Activated T-helper 1 cell treated with anti-CD3 and anti-CD28 coated beads, Interleukin-12 subunit alpha, Interleukin-12 subunit beta, Interleukin-2, Interleukin-4 antibody, amounts not matched to agents 30 ng/mL and 10 ng/mL and 1 ng/mL, durations not matched to agents 14 hours and 24 hours and 36 hours (primary cell): Measurements from ENCODE around the gene DGKZ. TPM values are rescaled to one million over a fixed set of nuclear protein-coding genes. Genes with fewer than 3 reads are reported as not detected.
A peak's percentile ranks its signal among the peaks of the same experiment; 100 is the strongest.
"Not testable (repeated sequence)": the region's sequence is repeated elsewhere in the genome, so short reads cannot be mapped to it uniquely, and the experiment has no call there.

Source experiments
- DNase-seq: peaks from one replicate; pipeline ENCODE4 v3.0.0; 2021; ENCODE audit warnings: low spot score
- H3K27ac Mint-ChIP-seq: one replicate; pipeline ENCODE4 v1.8.0; 2021; ENCODE audit warnings: mild to moderate bottlenecking, mixed read lengths
- H3K27me3 Mint-ChIP-seq: one replicate; pipeline ENCODE4 v1.8.0; 2022; ENCODE audit warnings: mild to moderate bottlenecking, moderate library complexity, mixed read lengths; ENCODE audit not compliant: insufficient read depth
- H3K36me3 Mint-ChIP-seq: one replicate; pipeline ENCODE4 v1.8.0; 2021; ENCODE audit warnings: low read depth, mixed read lengths
- H3K4me1 Mint-ChIP-seq: one replicate; pipeline ENCODE4 v1.8.0; 2021; ENCODE audit warnings: low read depth, mixed read lengths
- H3K4me3 Mint-ChIP-seq: one replicate; pipeline ENCODE4 v1.8.0; 2021; ENCODE audit warnings: mild to moderate bottlenecking, moderate library complexity, mixed read lengths
- H3K9me3 Mint-ChIP-seq: one replicate; pipeline ENCODE4 v1.8.0; 2021; ENCODE audit warnings: mixed read lengths
- intact Hi-C: fragments of 100-400 bp; cut with micrococcal nuclease; formaldehyde crosslinking; loops from one replicate; pipeline ENCODE4 v1.15.1; 2024
- total RNA-seq: library from RNA; stranded (reverse); gene quantifications from 2 replicates; pipeline ENCODE4 v1.2.3, GENCODE V29; 2022

DGKZ gene, protein sequence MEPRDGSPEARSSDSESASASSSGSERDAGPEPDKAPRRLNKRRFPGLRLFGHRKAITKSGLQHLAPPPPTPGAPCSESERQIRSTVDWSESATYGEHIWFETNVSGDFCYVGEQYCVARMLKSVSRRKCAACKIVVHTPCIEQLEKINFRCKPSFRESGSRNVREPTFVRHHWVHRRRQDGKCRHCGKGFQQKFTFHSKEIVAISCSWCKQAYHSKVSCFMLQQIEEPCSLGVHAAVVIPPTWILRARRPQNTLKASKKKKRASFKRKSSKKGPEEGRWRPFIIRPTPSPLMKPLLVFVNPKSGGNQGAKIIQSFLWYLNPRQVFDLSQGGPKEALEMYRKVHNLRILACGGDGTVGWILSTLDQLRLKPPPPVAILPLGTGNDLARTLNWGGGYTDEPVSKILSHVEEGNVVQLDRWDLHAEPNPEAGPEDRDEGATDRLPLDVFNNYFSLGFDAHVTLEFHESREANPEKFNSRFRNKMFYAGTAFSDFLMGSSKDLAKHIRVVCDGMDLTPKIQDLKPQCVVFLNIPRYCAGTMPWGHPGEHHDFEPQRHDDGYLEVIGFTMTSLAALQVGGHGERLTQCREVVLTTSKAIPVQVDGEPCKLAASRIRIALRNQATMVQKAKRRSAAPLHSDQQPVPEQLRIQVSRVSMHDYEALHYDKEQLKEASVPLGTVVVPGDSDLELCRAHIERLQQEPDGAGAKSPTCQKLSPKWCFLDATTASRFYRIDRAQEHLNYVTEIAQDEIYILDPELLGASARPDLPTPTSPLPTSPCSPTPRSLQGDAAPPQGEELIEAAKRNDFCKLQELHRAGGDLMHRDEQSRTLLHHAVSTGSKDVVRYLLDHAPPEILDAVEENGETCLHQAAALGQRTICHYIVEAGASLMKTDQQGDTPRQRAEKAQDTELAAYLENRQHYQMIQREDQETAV
- 101 TPM in 2 replicates for total RNA-seq

DNA sequence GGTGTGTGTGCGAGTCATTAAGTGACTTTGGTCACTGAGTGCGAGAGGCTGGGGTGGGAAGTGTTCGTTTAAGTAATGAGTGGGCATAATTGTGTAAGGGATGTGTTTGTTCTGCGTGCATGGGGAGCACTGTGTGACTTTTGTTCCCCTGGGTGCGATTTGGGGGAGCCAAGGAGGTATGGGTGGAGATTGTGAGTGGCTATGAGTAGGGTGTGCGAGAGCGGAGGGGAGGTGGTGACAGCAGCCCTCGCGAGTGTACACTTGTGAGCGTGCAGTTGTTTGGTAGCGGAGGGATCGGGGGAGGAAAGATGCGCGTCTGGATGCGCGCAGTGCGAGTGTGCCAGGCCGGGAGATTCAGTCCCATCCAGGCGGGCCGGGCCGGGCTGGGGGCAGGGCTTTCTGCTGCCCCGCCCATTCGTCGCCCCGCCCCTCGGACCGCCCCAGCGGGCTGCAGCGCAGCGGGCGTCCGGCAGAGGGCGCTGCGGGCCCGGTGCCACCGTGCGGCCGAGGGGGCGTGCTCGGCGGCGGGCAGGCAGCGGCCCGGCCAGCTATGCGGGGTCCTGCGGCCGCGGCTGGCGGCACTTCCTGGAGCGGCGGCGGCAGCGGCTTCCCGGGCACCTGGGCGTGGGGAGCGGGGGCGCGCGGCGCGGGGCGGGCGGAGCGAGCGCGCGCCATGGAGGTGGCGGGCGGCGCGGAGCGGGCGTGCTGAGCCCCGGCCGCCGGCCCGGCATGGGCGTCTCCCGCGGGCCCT, at the start of gene DGKZ:
TSS of gene DGKZ (plus strand) at position 578 of the 751 bp plus-strand sequence. CDS start 197 bp downstream, outside the sequence.
- DNase-seq: peak; percentile 91
- H3K4me1 Mint-ChIP-seq: peaks cover 72% of the 10 kb centered on the region
- peaks cover 7% of the 10 kb centered on the region for H3K36me3 Mint-ChIP-seq
- no peaks in the 10 kb centered on the region for H3K9me3 Mint-ChIP-seq
- peak within 1 kb of the TSS; percentile 89 for H3K27ac Mint-ChIP-seq
- peak within 1 kb of the TSS; percentile 88 for H3K4me3 Mint-ChIP-seq
- intact Hi-C loops: loop anchor here (1.0 to 5.0 kb wide), 7 partner anchors 16 to 500 kb away; partner anchors contain the start of genes ARHGAP1, ATG13, CRY2 and HARBI1
- peaks cover 3% of the 10 kb centered on the region for H3K27me3 Mint-ChIP-seq

DNA sequence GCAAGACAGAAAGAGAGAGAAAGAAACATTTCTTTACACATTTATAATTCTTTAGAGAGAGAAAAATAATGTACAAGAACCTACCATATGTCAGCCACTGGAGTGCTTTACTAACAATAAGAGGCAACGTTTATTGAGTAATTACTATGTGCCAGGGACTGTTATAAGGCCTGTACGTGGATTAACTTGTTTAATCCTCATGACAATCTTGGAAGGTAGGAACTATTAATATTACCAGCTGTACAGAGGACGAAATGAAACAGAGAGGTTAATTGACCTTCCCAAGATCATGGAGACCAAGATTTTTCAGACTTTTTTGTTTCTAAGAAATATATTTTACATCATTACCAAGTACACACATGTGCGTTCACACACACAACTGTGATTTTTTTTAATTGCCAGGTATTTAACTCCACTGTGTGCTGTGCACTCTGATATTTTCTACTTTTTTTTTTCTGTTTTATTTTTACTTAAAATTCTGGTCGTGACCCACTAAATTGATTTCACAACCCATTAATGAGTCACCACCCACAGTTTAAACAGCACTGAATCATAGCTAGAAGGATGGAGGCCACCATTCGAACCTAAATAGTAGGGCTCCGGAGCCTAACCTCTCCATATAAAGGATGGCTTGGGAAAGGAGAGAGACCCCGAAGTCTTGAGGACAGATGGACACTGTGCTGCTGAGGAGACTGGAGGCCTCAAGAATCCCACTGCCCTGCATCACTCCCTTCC, 48.4 kb upstream of the DGKZ start:
- Mint-ChIP-seq H3K4me1 (no peaks in the 10 kb centered on the region), H3K9me3 (no peaks in the 10 kb centered on the region), H3K27me3 (peaks cover 24% of the 10 kb centered on the region), H3K4me3 (no peak overlapping the region), H3K27ac (no peak overlapping the region), H3K36me3 (no peaks in the 10 kb centered on the region)
- intact Hi-C loops: no loop called here
- DNase-seq: no peak

DNA sequence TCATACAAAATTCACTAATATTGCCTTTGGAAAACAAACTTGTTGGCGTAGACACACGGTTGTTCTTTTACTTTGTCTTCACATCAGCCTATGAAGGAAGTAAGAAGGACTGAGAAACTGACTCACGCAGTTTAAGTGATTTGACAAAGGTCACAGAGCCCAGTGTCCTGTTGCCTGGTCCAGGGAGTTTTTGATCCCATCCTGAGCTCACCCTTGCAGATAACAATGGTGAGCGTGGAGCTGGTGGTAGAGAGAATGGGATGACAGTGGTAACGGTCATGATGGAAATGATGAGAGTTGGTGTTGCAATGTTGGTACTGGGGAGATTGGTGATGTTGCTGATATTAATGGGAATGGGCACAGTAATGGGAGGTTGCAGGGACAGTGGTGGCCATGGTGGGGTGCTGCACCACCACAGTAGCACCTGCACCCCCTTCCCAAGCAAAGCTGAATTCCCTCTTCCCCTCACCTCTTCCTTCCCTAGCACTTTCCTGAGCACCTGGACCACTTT, 47.8 kb upstream of the DGKZ start:
- no peaks in the 10 kb centered on the region for H3K4me1 Mint-ChIP-seq
- no peak overlapping the region for H3K4me3 Mint-ChIP-seq
- no peak overlapping the region for H3K27ac Mint-ChIP-seq
- no peak for DNase-seq
- peaks cover 21% of the 10 kb centered on the region for H3K27me3 Mint-ChIP-seq
- H3K9me3 Mint-ChIP-seq: no peaks in the 10 kb centered on the region
- intact Hi-C loops: no loop called here
- no peaks in the 10 kb centered on the region for H3K36me3 Mint-ChIP-seq

DNA sequence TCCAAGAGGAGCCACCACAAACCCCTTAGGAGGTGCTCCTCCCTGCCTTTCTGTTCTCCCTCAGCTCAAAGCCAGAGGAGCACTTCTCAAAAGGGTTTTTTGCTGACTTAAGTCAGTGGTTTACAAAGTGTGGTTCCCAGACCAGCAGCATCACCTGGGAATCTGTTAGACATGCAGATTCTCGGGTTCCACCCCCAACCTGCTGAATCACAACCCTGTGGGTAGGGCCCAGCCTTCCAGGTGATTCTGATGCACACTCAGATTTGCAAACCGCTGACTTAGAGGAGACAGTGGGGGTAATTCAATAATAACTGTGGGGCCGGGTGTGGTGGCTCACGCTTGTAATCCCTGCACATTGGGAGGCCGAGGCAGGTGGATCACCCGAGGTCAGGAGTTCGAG, 47.0 kb upstream of the DGKZ start:
- H3K4me1 Mint-ChIP-seq: no peaks in the 10 kb centered on the region
- no peaks in the 10 kb centered on the region for H3K9me3 Mint-ChIP-seq
- no peak for DNase-seq
- no peak overlapping the region for H3K27ac Mint-ChIP-seq
- peaks cover 21% of the 10 kb centered on the region for H3K27me3 Mint-ChIP-seq
- intact Hi-C loops: no loop called here
- no peaks in the 10 kb centered on the region for H3K36me3 Mint-ChIP-seq
- H3K4me3 Mint-ChIP-seq: no peak overlapping the region

DNA sequence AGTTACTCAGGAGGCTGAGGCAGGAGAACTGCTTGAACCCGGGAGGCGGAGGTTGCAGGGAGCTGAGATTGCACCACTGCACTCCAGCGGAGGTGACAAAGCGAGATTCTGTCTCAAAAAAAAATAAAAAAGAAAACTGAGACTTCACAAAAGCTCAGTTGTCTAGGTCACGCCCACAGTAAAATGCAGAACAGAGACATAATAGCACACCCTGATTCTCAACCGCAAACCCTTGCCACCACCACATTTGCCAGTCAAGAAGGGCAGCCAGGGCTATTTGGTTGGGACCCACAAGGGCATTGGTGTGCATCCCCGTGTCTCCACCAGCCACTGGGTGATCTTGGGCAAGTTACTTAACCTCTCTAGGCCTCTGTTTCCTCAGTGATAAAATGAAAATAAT, 44.4 kb upstream of the DGKZ start:
- Mint-ChIP-seq H3K36me3 (no peaks in the 10 kb centered on the region), H3K27ac (no peak overlapping the region), H3K27me3 (peaks cover 6% of the 10 kb centered on the region), H3K4me3 (no peak overlapping the region), H3K9me3 (no peaks in the 10 kb centered on the region), H3K4me1 (no peaks in the 10 kb centered on the region)
- intact Hi-C loops: no loop called here
- DNase-seq: no peak

DNA sequence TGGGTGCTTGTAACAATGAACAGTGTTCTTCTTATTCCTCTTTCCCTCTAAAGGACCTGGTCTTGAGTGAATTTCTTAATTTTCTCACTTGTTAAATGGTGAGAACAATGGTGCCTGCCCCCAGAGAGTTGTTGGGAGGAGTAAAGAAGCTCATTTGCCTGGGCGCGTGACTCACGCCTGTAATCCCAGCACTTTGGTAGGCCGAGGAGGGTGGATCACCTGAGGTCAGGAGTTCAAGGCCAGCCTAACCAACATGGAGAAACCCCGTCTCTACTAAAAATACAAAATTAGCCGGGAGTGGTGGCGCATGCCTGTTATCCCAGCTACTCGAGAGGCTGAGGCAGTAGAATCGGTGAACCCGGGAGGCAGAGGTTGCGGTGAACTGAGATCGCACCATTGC, 43.2 kb upstream of the DGKZ start:
- intact Hi-C loops, H3K36me3 Mint-ChIP-seq, H3K9me3 Mint-ChIP-seq, DNase-seq, H3K27me3 Mint-ChIP-seq, H3K4me1 Mint-ChIP-seq, H3K4me3 Mint-ChIP-seq, H3K27ac Mint-ChIP-seq: not testable (repeated sequence)

DNA sequence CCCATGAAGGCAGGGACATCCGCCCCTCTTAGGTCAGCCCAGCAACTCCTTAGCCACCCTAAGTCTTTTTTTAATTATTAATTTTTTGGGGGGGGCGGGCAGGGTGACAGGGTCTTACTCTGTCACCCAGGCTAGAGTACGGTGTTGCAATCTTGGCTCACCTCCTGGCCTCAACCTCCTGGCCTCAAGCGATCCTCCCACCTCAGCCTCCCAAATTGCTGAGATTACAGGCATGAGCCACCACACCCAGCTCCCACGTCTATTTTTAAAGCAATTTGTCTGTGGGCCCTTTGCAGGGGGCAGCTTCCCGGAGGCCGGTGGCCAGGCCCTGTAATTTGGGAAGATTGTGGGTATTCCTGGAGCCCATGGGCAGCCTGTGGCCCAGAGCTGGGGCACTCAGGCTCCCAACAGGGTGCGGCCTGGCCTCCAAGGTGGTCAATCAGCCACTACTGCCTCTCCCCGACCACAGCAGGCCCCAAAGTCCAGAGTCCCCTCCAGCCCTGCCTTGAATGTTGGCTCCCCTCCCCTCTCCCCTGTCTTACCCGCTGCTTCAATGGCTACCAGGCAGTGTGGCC, 42.6 kb upstream of the DGKZ start:
- Mint-ChIP-seq H3K9me3 (no peaks in the 10 kb centered on the region), H3K4me3 (no peak overlapping the region), H3K36me3 (no peaks in the 10 kb centered on the region), H3K27ac (no peak overlapping the region), H3K4me1 (peaks cover 11% of the 10 kb centered on the region), H3K27me3 (peaks cover 2% of the 10 kb centered on the region)
- intact Hi-C loops: no loop called here
- no peak for DNase-seq

DNA sequence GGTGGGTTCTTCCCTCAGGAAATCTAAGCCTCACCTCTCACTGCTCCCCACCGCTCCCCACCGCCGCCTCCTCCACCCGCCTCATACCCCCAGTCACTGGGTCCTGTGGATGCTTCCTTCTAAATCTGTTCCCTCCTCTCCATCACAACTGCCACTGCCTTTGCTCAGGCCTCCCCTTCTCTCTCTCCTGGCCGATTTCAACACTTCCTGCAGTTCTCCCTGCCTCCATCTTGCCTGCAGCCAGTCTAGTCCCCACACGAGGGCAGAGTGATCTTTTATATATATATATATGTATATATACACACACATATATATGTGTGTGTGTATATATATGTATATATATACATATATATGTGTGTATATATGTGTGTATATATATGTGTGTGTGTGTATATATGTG, 42.0 kb upstream of the DGKZ start:
- no peaks in the 10 kb centered on the region for H3K36me3 Mint-ChIP-seq
- H3K27ac Mint-ChIP-seq: no peak overlapping the region
- no peak for DNase-seq
- H3K9me3 Mint-ChIP-seq: no peaks in the 10 kb centered on the region
- intact Hi-C loops: no loop called here
- no peak overlapping the region for H3K4me3 Mint-ChIP-seq
- peaks cover 17% of the 10 kb centered on the region for H3K4me1 Mint-ChIP-seq
- H3K27me3 Mint-ChIP-seq: peaks cover 2% of the 10 kb centered on the region

DNA sequence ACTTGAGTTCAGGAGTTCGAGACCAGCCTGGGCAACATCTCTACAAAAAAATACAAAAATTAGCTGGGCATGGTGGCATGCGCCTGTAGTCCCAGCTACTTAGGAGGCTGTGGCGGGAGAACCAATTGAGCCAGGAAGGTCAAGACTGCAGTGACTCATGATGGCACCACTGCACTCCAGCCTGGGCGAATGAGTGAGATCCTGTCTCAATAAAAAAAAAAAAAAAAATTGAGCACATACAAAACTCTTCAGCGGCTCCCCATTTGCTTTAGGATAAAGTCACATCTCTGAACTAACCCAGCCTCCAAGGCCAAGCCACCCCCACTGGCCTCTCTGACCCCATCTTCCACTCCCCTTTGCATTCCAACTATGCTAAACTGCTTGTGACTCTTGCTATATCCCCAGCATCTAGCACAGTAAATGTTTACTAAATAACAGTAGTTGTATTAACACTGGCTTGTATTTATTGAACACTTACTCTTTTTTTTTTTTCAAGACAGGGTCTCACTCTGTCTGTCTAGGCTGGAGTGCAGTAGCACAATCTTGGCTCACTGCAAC, 40.9 kb upstream of the DGKZ start:
- intact Hi-C loops: no loop called here
- no peaks in the 10 kb centered on the region for H3K9me3 Mint-ChIP-seq
- H3K27ac Mint-ChIP-seq: no peak overlapping the region
- peaks cover 2% of the 10 kb centered on the region for H3K27me3 Mint-ChIP-seq
- no peak overlapping the region for H3K4me3 Mint-ChIP-seq
- no peaks in the 10 kb centered on the region for H3K36me3 Mint-ChIP-seq
- peaks cover 19% of the 10 kb centered on the region for H3K4me1 Mint-ChIP-seq
- DNase-seq: no peak

DNA sequence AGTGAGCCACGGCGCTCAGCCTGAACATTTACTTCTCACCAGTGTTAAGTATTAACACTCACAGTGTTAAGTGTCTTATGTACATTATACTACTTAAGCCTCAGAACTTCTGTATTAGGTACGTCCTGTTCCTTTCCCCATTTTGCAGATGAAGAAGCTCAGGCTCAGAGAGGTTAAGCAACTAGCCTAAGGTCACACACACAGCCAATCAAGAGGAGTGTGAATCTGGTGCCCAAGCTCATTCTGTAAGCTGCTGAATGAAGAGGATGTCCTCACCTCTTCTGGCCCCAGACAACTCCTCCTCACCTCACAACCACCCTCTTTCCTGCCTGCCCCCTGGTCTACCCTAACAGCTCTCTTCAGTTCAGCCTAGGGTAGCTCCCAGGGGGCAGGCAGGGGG, 39.9 kb upstream of the DGKZ start:
- H3K4me1 Mint-ChIP-seq: peaks cover 19% of the 10 kb centered on the region
- H3K36me3 Mint-ChIP-seq: no peaks in the 10 kb centered on the region
- H3K9me3 Mint-ChIP-seq: no peaks in the 10 kb centered on the region
- H3K4me3 Mint-ChIP-seq: no peak overlapping the region
- intact Hi-C loops: no loop called here
- DNase-seq: no peak
- H3K27ac Mint-ChIP-seq: no peak overlapping the region
- H3K27me3 Mint-ChIP-seq: peaks cover 2% of the 10 kb centered on the region

DNA sequence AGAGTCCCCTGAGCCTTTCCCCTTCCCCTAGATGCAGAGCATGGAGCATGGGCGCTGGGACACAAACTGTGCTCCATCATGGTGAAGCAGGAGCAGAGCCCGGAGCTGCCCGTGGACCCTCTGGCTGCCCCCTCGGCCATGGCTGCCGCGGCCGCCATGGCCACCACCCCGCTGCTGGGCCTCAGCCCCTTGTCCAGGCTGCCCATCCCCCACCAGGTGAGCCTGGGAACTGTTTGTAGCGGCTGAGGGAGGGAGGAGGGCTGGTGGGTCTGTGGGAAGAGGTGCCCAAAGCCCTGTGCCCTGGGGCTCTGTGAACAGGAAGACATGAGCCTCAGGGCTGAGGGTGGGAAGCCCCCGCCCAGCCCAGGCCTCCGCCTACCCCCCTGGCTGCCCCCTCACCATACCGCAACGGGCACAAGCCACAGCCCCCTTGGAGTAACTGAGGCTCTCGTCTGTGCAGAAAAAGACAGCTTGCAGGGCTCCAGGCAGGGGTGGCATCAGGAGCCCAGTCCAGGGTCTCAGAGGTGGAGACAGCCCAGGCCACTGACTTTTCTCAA, 39.4 kb upstream of the DGKZ start:
- Mint-ChIP-seq H3K9me3 (no peaks in the 10 kb centered on the region), H3K36me3 (no peaks in the 10 kb centered on the region), H3K4me3 (no peak overlapping the region), H3K27ac (no peak overlapping the region), H3K27me3 (peaks cover 2% of the 10 kb centered on the region), H3K4me1 (peaks cover 19% of the 10 kb centered on the region)
- intact Hi-C loops: loop anchor here (1.0 kb wide), 3 partner anchors 65 to 181 kb away; no protein-coding TSS in a partner anchor
- no peak for DNase-seq
